Left ventricle myocardium inferior (tissue), 1 donor: Measurements from ENCODE around the gene ETV7. TPM values are rescaled to one million over a fixed set of nuclear protein-coding genes. Genes with fewer than 3 reads are reported as not detected.

Experiments
- DNase-seq: peaks from one replicate; pipeline ENCODE4 v3.0.0-alpha.2; 2020
- H3K27ac ChIP-seq: fragments of 200-600 bp; replicated peaks from 2 replicates; pipeline ENCODE4 v1.8.0; 2021
- H3K27me3 ChIP-seq: fragments of 200-600 bp; 2 replicates; pipeline ENCODE4 v1.8.0; 2021; ENCODE audit warnings: low read depth
- H3K36me3 ChIP-seq: fragments of 200-600 bp; 2 replicates; pipeline ENCODE4 v1.8.0; 2021
- H3K4me1 ChIP-seq: fragments of 200-600 bp; 2 replicates; pipeline ENCODE4 v1.8.0; 2021
- H3K4me3 ChIP-seq: fragments of 200-600 bp; 2 replicates; pipeline ENCODE4 v1.8.0; 2021; ENCODE audit warnings: mild to moderate bottlenecking, moderate library complexity
- H3K9me3 ChIP-seq: fragments of 200-600 bp; replicated peaks from 2 replicates; pipeline ENCODE4 v1.8.0; 2021
- intact Hi-C: fragments of 100-400 bp; cut with micrococcal nuclease; formaldehyde crosslinking; loops from one replicate; pipeline ENCODE4 v1.11.0; 2022
- total RNA-seq: library from RNA; stranded (reverse); fragmentation: NEBNext Ultra II Directional; extraction: Animal tissue kit (Norgen Biotek cat#: 25700); gene quantifications from one replicate; pipeline ENCODE4 v1.2.1, GENCODE V29; 2021
- TF ChIP-seq, protein P1 (sequence below): fragments of 200-600 bp; IDR thresholded peaks from 2 replicates; pipeline ENCODE4 v1.8.0; 2021; ENCODE audit warnings: antibody characterized with exemption, mild to moderate bottlenecking, borderline replicate concordance
- donor health status: DM: no; HTN: yes; CAD: no; lungs with severe emphysema.

Gene ETV7
- total RNA-seq, 1 donor from 2014 or later: not detected

- no peak overlapping the region for H3K4me3 ChIP-seq
- peaks cover under 1% of the 10 kb centered on the region for H3K4me1 ChIP-seq
- no peaks in the 10 kb centered on the region for H3K36me3 ChIP-seq
- no peak overlapping the region for H3K27ac ChIP-seq
- H3K27me3 ChIP-seq: no peaks in the 10 kb centered on the region
- no peak for DNase-seq
- intact Hi-C loops: no loop called here
- H3K9me3 ChIP-seq: no peaks in the 10 kb centered on the region
- TF ChIP-seq, protein P1, sequence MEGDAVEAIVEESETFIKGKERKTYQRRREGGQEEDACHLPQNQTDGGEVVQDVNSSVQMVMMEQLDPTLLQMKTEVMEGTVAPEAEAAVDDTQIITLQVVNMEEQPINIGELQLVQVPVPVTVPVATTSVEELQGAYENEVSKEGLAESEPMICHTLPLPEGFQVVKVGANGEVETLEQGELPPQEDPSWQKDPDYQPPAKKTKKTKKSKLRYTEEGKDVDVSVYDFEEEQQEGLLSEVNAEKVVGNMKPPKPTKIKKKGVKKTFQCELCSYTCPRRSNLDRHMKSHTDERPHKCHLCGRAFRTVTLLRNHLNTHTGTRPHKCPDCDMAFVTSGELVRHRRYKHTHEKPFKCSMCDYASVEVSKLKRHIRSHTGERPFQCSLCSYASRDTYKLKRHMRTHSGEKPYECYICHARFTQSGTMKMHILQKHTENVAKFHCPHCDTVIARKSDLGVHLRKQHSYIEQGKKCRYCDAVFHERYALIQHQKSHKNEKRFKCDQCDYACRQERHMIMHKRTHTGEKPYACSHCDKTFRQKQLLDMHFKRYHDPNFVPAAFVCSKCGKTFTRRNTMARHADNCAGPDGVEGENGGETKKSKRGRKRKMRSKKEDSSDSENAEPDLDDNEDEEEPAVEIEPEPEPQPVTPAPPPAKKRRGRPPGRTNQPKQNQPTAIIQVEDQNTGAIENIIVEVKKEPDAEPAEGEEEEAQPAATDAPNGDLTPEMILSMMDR: no peak
Measured at GRCh38 chr6:36428911-36429310, 41.4 kb upstream of the ETV7 start.

- no peaks in the 10 kb centered on the region for H3K9me3 ChIP-seq
- DNase-seq: no peak
- peaks cover 15% of the 10 kb centered on the region for H3K4me1 ChIP-seq
- no peaks in the 10 kb centered on the region for H3K27me3 ChIP-seq
- intact Hi-C loops: no loop called here
- no peaks in the 10 kb centered on the region for H3K36me3 ChIP-seq
- TF ChIP-seq, protein P1: no peak
- no peak overlapping the region for H3K4me3 ChIP-seq
- H3K27ac ChIP-seq: no peak overlapping the region
Measured at GRCh38 chr6:36426622-36427021, 39.2 kb upstream of the ETV7 start.

GRCh38 chr6:36423101-36423824, 35.8 kb upstream of the ETV7 start:
- intact Hi-C loops: no loop called here
- peak; percentile 99 for DNase-seq
- Histone ChIP-seq H3K4me1 (peaks cover 15% of the 10 kb centered on the region), H3K9me3 (no peaks in the 10 kb centered on the region), H3K36me3 (no peaks in the 10 kb centered on the region), H3K27ac (peak overlapping the region; percentile 78), H3K4me3 (peak overlapping the region; percentile 69), H3K27me3 (no peaks in the 10 kb centered on the region)
- TF ChIP-seq, protein P1: peak; percentile 72

GRCh38 chr6:36422714-36423100, 35.2 kb upstream of the ETV7 start:
- H3K4me3 ChIP-seq: peak overlapping the region; percentile 69
- H3K9me3 ChIP-seq: no peaks in the 10 kb centered on the region
- intact Hi-C loops: no loop called here
- DNase-seq: no peak
- H3K36me3 ChIP-seq: no peaks in the 10 kb centered on the region
- H3K4me1 ChIP-seq: peaks cover 15% of the 10 kb centered on the region
- TF ChIP-seq, protein P1: no peak
- H3K27ac ChIP-seq: peak overlapping the region; percentile 78
- H3K27me3 ChIP-seq: no peaks in the 10 kb centered on the region

GRCh38 chr6:36419310-36419709, 31.8 kb upstream of the ETV7 start:
- H3K4me1 ChIP-seq: peaks cover 15% of the 10 kb centered on the region
- TF ChIP-seq, protein P1: no peak
- no peaks in the 10 kb centered on the region for H3K27me3 ChIP-seq
- H3K27ac ChIP-seq: no peak overlapping the region
- intact Hi-C loops: no loop called here
- no peaks in the 10 kb centered on the region for H3K36me3 ChIP-seq
- H3K9me3 ChIP-seq: no peaks in the 10 kb centered on the region
- no peak for DNase-seq
- H3K4me3 ChIP-seq: no peak overlapping the region
